HL-60/S4 treated with phorbol 12-myristate 13-acetate at 8.2 ng/mL for 4 days and 3 days (cell line): ENCODE data around the gene G6PC3.

Source experiments
- in situ Hi-C: fragments of 300-500 bp; cut with MboI; formaldehyde crosslinking; loops from 2 replicates; pipeline ENCODE4 v1.15.0; 2022; ENCODE audit warnings: low sequenced_read_pairs

G6PC3 gene

DNA sequence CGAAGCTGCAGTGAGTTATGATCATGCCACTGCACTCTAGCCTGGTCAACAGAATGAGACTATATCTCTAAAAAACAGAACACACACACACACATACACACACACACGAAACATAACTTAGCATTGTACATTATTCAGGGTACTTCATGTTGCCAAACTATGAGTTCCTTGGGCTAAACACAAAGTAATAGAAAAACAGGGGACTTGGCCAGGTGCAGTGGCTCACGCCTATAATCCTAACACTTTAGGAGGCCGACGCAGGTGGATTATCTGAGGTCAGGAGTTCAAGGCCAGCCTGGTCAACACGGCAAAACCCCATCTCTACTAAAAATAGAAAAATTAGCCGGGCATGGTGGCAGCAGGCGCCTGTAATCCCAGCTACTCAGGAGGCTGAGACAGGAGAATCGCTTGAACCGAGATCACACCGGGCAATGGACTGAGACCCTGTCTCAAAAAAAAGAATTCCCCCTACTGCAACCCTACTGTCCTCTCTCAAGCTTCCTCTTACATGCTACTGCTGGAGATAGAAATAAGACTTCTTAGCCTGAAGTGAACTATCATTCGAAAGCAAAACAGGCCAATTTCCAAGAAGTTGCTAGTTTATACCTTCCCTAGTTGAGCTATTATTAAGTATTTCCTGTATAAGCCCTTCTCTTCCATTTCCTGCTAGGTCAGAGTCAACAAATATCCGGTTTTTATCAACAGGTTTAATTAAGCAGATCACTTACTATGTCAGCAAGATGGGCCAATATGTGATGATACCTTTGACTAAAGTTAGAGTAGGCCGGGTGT, 11.2 kb upstream of the G6PC3 start:
- in situ Hi-C loops = no loop called here

DNA sequence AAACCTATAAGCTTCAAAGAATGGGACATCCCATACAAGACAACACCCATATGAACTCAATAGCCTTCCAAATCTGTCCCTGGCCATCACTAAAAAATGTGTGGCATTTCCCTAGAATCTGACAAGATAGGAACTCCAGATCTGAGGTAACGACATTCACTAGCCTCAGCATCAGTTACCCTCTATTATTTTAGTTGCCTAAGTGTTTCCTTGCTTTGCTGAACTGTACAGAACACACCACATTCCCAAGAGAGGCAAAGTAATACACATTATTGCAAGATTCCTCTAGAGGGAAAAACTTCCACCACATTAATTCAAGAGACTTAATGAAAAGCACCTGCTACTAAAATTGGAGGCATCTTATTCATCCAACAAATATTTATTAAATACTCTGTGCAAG, 9.1 kb upstream of the G6PC3 start:
- in situ Hi-C loops = no loop called here

DNA sequence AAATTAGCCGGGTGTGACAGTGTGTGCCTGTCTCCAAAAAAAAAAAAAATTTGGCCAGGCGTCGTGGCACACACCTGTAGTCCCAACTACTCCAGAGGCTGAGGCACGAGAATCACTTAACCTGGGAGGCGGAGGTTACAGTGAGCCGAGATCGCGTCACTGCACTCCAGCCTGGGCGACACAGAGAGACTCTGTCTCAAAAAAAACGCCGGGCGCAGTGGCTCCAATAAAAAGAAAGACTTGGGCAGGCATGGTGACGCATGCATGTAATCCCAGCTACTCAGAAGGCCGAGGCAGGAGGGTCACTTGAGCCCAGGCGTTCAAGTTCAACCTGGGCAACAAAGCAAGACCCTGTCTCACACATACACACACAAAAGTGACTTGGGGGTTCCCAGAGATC, 7.7 kb upstream of the G6PC3 start:
- in situ Hi-C loops = no loop called here

DNA sequence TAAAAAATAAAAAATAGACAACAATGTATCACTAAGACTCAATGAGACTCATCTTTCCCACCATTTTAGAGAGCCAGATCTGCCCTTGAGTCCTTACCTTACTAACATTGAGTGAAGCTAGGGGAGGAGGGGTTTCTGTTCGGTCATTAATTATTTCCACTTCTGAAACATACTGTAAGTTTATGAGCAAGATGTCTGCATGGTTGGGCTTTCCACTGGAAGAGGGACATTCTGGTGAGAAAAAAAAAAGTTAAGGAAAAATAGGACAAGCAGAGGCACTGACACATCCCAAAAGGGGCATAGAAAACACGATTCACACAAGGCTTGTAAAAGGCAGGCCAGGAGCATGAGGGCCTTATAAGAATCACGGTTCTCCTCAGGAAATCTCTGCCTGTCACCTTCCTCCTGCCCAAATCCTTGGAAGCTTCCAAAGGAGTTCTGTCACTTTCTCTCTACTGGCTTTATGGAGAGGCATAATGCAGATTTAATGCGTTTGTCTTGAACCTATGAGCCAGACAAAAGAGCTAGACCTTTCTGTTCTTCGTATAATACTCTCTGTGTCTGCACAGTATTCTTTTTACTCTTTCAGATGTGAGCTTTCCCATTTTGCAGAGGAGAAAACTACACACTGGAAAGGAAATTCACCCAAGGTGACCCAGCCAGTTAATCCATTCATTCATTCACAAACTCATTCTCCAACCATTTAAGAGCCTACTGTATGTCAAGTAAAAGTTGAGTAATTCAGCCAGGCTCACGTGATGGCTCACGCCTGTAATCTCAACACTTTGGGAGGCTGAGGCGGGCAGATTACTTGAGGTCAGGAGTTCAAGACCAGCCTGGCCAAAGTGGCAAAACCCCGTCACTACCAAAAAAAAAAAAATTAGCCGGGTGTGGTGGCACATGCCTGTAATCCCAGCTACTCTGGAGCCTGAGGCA, 6.6 kb upstream of the G6PC3 start:
- in situ Hi-C loops = no loop called here

DNA sequence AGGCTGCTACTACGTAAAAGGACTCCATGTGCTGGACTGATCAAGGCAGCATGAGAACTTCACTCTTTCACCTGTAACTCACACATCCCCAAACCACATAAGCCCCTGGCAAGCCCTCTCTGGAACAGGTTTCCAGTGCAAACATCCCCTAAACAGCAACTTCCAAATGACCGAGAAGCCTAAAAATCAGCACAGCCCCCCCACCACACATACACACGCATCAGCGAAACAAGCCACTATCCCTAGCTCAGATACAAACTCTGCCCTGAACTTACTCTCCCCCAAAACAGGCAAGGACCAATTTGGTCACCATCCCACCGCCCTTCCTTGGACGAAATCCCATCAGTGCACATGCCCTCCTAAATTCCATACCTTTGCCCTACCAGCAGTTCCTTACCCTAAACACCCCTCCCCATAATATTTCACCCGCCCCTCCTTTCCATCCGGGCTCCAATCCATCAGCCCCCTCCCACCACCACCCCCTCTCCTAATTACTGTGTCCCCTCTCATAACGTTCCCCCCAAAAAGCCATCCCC, 4.8 kb upstream of the G6PC3 start:
- in situ Hi-C loops = no loop called here

DNA sequence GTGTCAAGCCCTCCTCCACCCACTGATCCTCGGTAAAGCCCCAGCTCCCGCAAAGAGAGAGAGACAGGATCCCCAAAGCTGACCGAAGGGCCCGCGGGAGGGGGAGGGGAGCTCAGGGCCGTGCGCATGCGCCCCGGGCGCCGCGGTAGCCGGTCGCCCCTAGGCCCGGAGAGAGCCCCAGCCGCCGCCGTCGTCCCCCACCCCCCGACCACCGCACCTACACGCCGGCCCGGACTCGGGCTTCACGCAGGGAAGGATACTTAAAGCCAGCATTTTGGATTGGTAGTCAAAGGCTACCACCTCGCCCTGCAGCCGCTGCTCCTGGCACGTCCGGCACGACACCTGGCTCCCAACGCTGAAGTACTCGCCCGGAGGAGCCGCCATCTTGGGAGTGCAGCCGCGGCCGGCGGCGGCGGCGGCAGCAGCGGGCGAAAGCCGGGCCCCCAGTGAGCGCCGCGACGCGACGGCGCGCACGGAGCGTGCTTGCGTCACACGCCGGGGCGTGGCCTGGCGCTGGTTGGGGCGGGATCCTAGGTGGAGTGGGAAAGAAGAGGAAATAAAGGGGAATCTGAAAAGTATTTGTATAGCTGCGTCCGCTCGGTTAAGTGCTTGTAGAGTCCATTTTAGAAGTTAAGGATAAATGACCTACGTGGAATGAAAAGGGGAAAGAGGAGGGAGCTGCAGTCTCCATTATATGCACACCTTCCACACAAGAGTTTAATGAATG, 4.2 kb upstream of the G6PC3 start, which contains the start of gene LSM12:
Gene LSM12, minus strand, starts transcription at position 468 of the 727 bp plus-strand sequence. Its CDS starts 84 bp downstream, at position 384.
- in situ Hi-C loops = no loop called here

DNA sequence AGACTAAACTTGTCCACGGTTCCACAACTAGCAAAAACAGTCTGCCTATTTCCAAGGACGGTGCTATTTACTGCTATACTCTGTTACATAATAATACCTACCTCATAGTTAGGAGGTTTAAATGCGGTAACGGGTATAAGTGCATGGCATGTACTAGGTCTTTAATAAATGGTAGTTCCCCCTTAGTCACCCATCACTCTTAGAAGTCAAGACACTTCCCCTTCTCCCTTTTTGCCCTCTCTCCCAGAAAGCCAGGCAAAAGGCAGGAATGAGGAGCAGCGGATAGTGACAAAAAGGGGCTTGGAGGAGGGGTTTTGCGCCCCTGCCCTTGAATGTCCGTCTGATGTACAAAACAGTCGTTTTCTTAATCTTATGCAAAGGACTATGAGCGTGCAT, 3.0 kb upstream of the G6PC3 start:
- in situ Hi-C loops = no loop called here

DNA sequence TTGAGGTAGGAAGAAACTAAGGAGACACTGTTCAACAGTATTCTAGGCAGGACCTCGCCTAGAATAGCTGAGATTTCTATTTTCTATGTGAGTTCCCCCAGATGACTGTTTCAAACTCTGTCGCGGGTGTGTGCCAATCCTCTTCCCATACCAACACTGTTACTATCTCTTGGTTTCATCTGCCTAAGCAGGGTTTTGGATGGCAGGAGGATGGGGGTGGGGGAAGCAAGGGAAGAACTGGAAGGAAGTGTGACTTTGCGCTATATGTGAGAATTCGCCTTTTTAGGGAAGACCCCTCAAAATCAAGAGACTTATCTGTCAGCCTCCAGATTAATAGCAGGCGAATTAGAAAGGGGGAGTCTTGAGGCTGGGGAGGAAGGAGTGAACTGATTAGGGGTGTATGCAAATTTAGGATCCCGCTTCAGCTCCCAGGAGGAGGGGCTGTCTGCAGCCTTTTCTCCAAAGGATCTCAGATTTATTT, 521 bp upstream of the G6PC3 start:
- in situ Hi-C loops = no loop called here

DNA sequence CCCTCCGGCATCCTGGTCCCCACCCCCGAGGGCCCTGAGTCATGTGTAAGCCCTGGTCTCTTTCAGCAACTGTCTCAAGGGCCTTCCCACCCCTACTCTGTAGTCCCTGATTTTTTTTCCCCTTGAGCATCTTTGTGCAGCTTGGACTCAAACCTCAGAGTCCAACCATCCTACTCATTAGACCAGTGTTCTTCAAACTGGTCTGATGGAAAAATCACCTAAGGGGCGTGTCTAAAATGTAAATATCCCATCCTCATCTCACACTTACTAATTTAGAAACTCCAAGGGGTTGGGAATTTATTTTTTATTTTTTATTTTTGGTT, 624 bp downstream of the G6PC3 start:
- in situ Hi-C loops = no loop called here

DNA sequence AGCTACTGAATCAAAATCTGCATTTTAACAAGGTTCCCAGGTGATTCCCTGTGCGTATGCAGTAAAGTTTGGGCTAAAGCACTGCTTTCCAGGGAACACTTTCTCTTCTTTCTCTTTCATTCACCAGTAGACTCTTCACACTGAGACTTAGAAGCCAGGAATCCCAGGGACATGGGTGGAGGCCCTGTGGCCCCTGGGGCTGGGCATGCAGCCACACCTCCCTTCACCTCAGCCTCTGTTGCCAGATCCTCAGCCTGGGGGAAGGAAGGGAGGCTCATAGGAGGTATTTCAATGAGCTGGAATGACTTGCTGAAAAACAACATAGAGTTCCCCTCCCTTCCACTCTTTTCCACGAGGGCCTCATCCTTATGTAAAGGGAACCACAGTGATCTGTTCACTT, 1.2 kb downstream of the G6PC3 start:
- in situ Hi-C loops = no loop called here

DNA sequence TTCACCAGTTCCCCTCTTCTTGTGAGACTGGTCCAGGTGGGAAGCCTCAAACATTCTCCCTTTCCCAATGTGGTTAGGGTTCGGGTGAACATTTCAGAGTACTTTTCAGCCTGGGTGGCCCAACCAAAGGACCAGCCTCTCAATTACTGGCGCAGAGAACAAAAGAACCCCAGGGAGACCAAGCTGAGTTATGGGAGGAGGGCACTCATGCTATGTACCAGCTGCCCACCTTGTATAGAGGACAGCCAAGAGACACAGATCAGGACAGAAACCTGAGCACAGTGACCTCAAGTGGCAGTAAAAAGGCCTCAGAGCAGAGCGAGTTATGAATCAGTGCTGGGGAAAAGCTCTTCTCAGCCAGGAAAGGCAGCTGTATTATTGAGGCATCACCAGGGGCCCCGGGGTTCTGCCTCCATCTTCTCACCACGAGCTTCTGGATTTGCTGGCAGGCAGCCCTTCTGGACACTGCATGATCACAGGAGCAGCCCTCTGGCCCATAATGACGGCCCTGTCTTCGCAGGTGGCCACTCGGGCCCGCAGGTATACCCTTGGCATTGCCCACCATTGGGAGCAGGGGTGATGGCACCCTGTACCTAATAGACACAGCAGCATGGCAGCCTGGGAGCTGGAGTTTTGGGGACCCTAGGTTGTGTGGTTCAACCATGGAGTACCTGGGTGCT, 3.8 kb downstream of the G6PC3 start:
- in situ Hi-C loops = no loop called here

DNA sequence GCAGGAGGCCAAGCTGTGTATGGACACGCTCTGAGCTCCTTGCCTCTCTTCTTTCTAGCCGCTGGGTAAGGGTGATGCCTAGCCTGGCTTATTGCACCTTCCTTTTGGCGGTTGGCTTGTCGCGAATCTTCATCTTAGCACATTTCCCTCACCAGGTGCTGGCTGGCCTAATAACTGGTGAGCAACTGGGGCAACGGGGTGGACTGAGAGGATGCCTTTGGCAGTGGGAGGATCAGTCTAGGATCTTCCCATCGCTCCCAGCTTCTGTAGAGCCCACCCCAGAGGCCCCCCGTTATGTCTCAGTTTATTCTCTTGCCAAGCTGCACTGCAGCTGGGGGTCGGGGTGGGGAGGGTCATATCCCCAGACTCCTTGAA, 4.4 kb downstream of the G6PC3 start:
- in situ Hi-C loops = no loop called here

DNA sequence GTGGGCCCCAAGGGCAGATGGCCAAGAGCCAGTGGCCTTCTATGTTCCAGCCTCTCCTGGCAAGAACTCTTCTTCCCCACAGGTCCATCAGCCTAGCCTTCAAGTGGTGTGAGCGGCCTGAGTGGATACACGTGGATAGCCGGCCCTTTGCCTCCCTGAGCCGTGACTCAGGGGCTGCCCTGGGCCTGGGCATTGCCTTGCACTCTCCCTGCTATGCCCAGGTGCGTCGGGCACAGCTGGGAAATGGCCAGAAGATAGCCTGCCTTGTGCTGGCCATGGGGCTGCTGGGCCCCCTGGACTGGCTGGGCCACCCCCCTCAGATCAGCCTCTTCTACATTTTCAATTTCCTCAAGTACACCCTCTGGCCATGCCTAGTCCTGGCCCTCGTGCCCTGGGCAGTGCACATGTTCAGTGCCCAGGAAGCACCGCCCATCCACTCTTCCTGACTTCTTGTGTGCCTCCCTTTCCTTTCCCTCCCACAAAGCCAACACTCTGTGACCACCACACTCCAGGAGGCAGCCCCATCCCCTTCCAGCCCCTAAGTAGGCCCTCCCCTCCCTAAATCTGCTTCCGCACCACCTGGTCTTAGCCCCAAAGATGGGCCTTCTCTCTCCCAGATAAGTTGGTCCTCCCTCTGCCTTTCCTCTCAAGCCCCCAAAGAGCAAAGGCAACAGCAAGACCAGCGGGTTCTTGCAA, 5.2 kb downstream of the G6PC3 start:
- in situ Hi-C loops = no loop called here

DNA sequence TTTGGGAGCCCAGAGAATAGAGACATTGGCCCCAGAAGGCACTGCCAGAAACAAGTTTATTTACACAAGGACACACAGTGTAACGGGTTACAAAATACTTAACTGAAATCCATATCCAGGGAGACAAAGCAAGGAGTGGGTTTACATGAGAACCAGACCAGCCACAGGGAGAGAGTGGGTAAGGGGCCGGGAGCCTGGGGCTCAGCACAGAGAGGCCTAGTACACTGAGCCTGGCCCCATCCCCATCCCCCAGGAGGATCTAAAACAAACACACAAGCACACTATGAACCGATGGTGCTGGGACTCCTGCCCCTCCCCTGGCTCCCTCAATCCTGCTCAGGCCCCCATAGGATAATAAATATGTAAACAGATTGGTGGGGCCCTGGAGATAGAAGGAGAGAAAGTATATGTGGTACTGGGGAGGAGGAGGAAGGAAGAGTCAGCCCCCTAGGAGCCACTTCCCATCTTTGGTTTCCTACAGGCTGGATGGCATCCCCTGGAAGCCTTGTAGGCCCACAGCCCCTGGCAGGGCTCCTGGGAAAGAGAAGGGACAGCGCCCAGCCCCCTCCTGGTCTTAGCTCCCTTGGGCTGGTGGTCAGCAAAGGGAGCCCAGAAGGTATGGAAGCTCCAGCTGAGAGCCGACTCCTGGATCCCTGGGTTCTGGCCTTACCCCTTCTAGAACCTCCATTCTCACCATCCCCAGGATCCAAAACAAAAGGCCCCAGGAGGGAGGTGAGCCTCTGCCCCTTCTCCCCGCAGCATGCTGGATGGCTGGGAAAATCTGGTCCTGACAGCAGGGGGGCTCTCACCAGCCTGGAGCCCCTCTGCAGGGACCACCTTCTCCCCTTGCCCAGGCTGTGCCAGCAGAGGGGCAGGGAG, 6.4 kb downstream of the G6PC3 start:
- in situ Hi-C loops = no loop called here

DNA sequence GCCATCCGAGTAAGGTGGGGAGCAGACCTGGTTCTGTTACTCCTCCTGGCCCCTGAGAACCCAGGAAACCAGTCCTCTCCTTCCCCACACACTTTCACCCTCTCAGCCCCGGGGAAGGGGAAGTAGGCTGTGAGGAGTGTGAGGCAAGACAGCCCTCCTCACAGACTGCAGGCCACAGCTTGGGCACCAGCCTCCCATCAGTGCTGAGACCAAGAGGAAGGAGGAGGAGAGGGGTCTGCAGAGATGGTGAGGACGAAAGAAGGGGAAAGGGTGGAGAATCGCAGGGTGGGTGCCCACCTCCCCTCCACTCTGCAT, 7.0 kb downstream of the G6PC3 start:
- in situ Hi-C loops = no loop called here

DNA sequence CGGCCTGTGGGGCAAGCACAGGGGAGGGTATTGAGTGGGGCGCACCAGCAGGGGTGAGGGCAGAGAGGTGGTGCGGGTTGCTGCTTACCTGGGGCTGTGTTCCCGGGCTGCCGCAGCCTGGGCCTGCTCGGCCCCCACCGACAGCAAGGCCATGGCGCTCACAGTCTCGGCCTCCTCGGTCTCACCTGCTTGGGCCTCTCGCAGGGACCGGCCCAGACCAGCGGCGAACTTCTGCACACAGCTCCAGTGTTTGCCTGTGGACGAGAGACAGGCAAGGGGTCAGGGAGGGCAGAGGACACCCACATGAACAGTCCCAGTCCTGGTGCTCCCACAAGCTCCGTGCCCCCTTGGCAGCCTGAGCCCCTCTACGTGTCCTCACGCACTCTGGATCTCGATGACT, 7.9 kb downstream of the G6PC3 start:
- in situ Hi-C loops = no loop called here

DNA sequence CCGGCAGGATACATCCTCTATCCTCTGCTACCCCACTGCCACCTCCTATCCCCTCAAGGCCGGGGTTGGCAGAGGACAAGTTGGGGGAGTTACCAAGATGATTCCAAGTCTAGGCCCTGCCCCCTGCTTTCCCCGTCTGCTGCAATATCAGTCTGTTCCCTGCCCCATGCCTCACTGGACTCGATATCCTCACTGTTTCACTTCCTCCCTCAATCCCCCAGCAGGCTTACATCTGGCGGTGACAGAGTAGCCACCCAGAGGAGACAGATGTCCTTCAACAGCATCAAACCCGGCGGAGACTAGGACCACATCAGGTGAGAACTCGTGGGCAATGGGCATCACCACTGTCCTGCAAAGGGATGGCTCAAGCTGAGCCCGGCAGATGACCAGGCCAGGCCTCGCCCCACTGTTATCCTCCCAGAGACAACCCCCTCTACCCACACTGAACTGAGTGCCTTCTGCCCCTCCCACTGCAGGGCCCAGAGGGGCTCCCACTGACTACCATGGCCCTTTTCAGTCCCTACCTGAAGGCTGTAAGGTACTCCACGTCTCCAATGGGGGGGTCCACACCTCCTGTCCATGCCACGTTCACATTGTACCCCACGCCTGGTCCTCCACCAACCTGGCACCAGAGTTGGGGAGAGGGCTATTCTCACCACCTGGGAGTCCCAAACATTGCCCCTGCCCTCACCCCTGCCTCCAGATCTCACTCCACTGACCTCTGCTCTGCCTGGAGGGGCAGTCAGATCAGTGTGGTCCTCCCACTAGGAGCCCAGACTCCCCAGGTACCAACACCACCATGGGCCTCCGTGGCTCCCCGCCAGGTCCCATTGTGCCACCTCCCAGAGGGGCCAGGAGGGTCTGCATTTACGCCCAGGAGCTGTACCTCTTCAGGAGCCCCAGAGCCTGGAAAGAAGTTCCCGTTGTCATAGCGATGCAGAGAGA, 9.6 kb downstream of the G6PC3 start:
- in situ Hi-C loops = no loop called here

DNA sequence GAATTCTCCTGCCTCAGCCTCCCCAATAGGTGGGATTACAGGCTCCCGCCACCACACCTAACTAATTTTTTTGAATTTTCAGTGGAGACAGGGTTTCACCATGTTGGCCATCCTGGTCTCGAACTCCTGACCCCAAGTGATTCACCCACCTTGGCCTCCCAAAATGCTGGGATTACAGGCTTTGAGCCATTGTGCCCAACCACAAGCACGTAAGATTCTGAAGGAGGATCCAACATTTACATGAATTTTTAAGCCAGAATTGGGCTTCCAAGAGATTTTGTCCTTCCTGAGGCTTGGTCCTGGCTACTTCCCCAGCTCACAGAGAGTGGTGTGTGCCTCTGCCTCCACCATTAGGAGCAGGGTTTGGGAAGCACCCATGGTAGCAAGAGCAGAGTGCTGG, 11.1 kb downstream of the G6PC3 start:
- in situ Hi-C loops = no loop called here
